Neural progenitor cell (in vitro differentiated cells): ENCODE measurements around the gene BAG1. TPM values are rescaled to one million over a fixed set of nuclear protein-coding genes. Genes with fewer than 3 reads are reported as not detected.
A peak's percentile ranks its signal among the peaks of the same experiment; 100 is the strongest.

Experiments used
- DNase-seq: peaks from one replicate; pipeline ENCODE4 v3.0.0-alpha.2; 2016; ENCODE audit warnings: low spot score
- H2AFZ ChIP-seq: fragments of 200-600 bp; sonication (generic); replicated peaks from 2 replicates; pipeline ENCODE4 v1.6.1; 2016; ENCODE audit warnings: antibody characterized with exemption
- H3F3A ChIP-seq: fragments of 200-600 bp; sonication (generic); 2 replicates; pipeline ENCODE4 v1.6.1; 2016; ENCODE audit warnings: antibody characterized with exemption, low read depth
- H3K27ac ChIP-seq: fragments of 200-600 bp; sonication (generic); 2 replicates; pipeline ENCODE4 v1.5.1; 2016; ENCODE audit warnings: mild to moderate bottlenecking
- H3K27me3 ChIP-seq: fragments of 200-600 bp; sonication (generic); 2 replicates; pipeline ENCODE4 v1.6.1; 2016; ENCODE audit warnings: mild to moderate bottlenecking, moderate library complexity
- H3K36me3 ChIP-seq: fragments of 200-600 bp; sonication (generic); 2 replicates; pipeline ENCODE4 v1.5.1; 2016
- H3K4me1 ChIP-seq: fragments of 200-600 bp; sonication (generic); 2 replicates; pipeline ENCODE4 v1.6.1; 2016; ENCODE audit warnings: mixed run types
- H3K4me2 ChIP-seq: fragments of 200-600 bp; sonication (generic); 2 replicates; pipeline ENCODE4 v1.6.1; 2016
- H3K4me3 ChIP-seq: fragments of 200-600 bp; sonication (generic); 2 replicates; pipeline ENCODE4 v1.5.1; 2016
- H3K79me2 ChIP-seq: fragments of 200-600 bp; sonication (generic); 2 replicates; pipeline ENCODE4 v1.6.1; 2016; ENCODE audit warnings: low read depth
- H3K9ac ChIP-seq: fragments of 200-600 bp; sonication (generic); 2 replicates; pipeline ENCODE4 v1.6.1; 2016
- H3K9me3 ChIP-seq: fragments of 200-600 bp; sonication (generic); 2 replicates; pipeline ENCODE4 v1.5.1; 2016; ENCODE audit warnings: low read depth
- H4K20me1 ChIP-seq: fragments of 200-600 bp; sonication (generic); 2 replicates; pipeline ENCODE4 v1.6.1; 2016; ENCODE audit warnings: low read depth
- H3K27ac Mint-ChIP-seq: 3 replicates; pipeline ENCODE4 v1.8.0; 2021; ENCODE audit warnings: mixed read lengths
- H3K27me3 Mint-ChIP-seq: 2 replicates; pipeline ENCODE4 v1.8.0; 2022; ENCODE audit warnings: low read depth, mild to moderate bottlenecking, inconsistent platforms, moderate library complexity, mixed read lengths; ENCODE audit not compliant: insufficient read depth
- H3K36me3 Mint-ChIP-seq: 3 replicates; pipeline ENCODE4 v1.8.0; 2021; ENCODE audit warnings: mixed read lengths
- H3K4me1 Mint-ChIP-seq: 3 replicates; pipeline ENCODE4 v1.8.0; 2021; ENCODE audit warnings: mixed read lengths
- H3K4me3 Mint-ChIP-seq: 3 replicates; pipeline ENCODE4 v1.8.0; 2021; ENCODE audit warnings: mild to moderate bottlenecking, moderate library complexity, mixed read lengths
- H3K9me3 Mint-ChIP-seq: 3 replicates; pipeline ENCODE4 v1.8.0; 2020; ENCODE audit warnings: mixed read lengths
- EZH2 ChIP-seq: fragments of 200-600 bp; sonication (generic); IDR thresholded peaks from 2 replicates; pipeline ENCODE4 v1.6.1; 2017; ENCODE audit warnings: antibody characterized with exemption, mild to moderate bottlenecking, moderate library complexity
- EZH2phosphoT487 ChIP-seq: fragments of 200-600 bp; sonication (generic); IDR thresholded peaks from 2 replicates; pipeline ENCODE4 v1.6.1; 2017; ENCODE audit warnings: antibody characterized with exemption
- total RNA-seq: library from RNA; depleted of rRNA; stranded (reverse); fragments of >200 nt; gene quantifications from 2 replicates; pipeline ENCODE4 v1.2.3, GENCODE V29; 2015; ENCODE audit warnings: low replicate concordance
- TF ChIP-seq, protein P1 (sequence below): fragments of 200-600 bp; sonication (generic); IDR thresholded peaks from 2 replicates; pipeline ENCODE4 v1.5.1; 2017; ENCODE audit warnings: antibody characterized with exemption, mild to moderate bottlenecking

Gene BAG1
- total RNA-seq, 1 donor from 2014 or later: 44.3 TPM

DNA sequence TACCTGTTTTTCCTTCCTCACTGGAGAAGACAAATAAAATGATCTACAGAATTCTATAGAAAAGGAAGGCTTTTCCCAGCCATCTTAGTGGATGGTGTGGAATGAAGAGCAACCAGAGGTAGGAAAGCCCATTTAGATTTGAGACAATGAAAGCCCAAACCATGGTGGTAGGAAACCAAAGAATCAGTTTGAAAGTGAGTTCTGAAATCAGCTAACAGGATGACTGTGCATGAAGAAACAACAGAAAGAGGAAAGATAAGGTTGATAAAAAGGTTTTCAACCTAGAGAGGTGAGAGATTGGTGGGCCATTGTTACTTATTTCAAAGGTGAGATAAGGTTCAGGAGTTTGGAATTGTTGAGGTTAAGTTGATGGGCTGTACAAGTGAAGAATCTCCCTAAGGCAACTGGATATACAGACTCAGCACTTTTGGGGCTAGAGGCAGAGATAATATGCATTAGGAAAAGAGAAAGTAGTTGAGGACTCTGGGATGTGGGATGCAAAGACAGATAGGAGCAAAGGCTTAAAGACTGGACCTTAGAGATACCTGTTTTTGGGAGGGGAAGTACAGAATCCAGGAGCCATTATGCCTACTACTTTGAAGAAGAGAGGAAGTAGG, 2.8 kb upstream of the BAG1 start:
- Histone ChIP-seq H2AFZ (no peak overlapping the region), H4K20me1 (no peaks in the 10 kb centered on the region), H3K9ac (no peak overlapping the region), H3K9me3 (no peaks in the 10 kb centered on the region), H3K79me2 (peaks cover 40% of the 10 kb centered on the region), H3K4me3 (no peak overlapping the region), H3F3A (no peaks in the 10 kb centered on the region), H3K27me3 (no peaks in the 10 kb centered on the region), H3K36me3 (peaks cover 4% of the 10 kb centered on the region), H3K4me1 (peaks cover 14% of the 10 kb centered on the region), H3K4me2 (no peak overlapping the region), H3K27ac (no peak overlapping the region)
- Mint-ChIP-seq H3K27me3 (peaks cover 2% of the 10 kb centered on the region), H3K27ac (no peak overlapping the region), H3K4me1 (peaks cover 19% of the 10 kb centered on the region), H3K36me3 (peaks cover 14% of the 10 kb centered on the region), H3K4me3 (no peak overlapping the region), H3K9me3 (no peaks in the 10 kb centered on the region)
- TF ChIP-seq EZH2phosphoT487 (no peak), EZH2 (no peak)
- TF ChIP-seq, protein P1, sequence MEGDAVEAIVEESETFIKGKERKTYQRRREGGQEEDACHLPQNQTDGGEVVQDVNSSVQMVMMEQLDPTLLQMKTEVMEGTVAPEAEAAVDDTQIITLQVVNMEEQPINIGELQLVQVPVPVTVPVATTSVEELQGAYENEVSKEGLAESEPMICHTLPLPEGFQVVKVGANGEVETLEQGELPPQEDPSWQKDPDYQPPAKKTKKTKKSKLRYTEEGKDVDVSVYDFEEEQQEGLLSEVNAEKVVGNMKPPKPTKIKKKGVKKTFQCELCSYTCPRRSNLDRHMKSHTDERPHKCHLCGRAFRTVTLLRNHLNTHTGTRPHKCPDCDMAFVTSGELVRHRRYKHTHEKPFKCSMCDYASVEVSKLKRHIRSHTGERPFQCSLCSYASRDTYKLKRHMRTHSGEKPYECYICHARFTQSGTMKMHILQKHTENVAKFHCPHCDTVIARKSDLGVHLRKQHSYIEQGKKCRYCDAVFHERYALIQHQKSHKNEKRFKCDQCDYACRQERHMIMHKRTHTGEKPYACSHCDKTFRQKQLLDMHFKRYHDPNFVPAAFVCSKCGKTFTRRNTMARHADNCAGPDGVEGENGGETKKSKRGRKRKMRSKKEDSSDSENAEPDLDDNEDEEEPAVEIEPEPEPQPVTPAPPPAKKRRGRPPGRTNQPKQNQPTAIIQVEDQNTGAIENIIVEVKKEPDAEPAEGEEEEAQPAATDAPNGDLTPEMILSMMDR: no peak
- no peak for DNase-seq

- no peak overlapping the region for H3K27ac ChIP-seq
These were observed 830 bp upstream of the BAG1 start for GRCh38 chr9:33265211-33265865.

GRCh38 chr9:33264003-33264472, 470 bp downstream of the BAG1 start:
- H3K4me2 ChIP-seq: peak overlapping the region; percentile 86
- H3K36me3 Mint-ChIP-seq: peaks cover 16% of the 10 kb centered on the region
- no peaks in the 10 kb centered on the region for H3F3A ChIP-seq
- H3K4me3 Mint-ChIP-seq: peak overlapping the region; percentile 93
- peak overlapping the region; percentile 71 for H3K4me3 ChIP-seq
- H3K27ac ChIP-seq: no peak overlapping the region
- H3K27me3 ChIP-seq: no peaks in the 10 kb centered on the region
- H3K9me3 ChIP-seq: no peaks in the 10 kb centered on the region
- peak overlapping the region; percentile 2 for H3K27ac Mint-ChIP-seq
- peaks cover 15% of the 10 kb centered on the region for H3K36me3 ChIP-seq
- TF ChIP-seq EZH2 (no peak), EZH2phosphoT487 (no peak)
- TF ChIP-seq, protein P1: no peak
- peaks cover 14% of the 10 kb centered on the region for H3K4me1 ChIP-seq
- H3K79me2 ChIP-seq: peaks cover 40% of the 10 kb centered on the region
- H3K9me3 Mint-ChIP-seq: no peaks in the 10 kb centered on the region
- H2AFZ ChIP-seq: peak overlapping the region; percentile 85
- H3K4me1 Mint-ChIP-seq: peaks cover 19% of the 10 kb centered on the region
- H3K27me3 Mint-ChIP-seq: peaks cover 2% of the 10 kb centered on the region
- H4K20me1 ChIP-seq: no peaks in the 10 kb centered on the region
- no peak for DNase-seq
- H3K9ac ChIP-seq: peak overlapping the region; percentile 53

More at GRCh38 chr9:33265211-33265865, 830 bp upstream of the BAG1 start:
- H4K20me1 ChIP-seq: no peaks in the 10 kb centered on the region
- no peak for DNase-seq
- H3K27ac Mint-ChIP-seq: no peak overlapping the region
- no peaks in the 10 kb centered on the region for H3F3A ChIP-seq
- H3K4me2 ChIP-seq: peak overlapping the region; percentile 93
- no peaks in the 10 kb centered on the region for H3K27me3 ChIP-seq
- H3K4me1 Mint-ChIP-seq: peaks cover 19% of the 10 kb centered on the region
- peaks cover 14% of the 10 kb centered on the region for H3K4me1 ChIP-seq
- peak overlapping the region; percentile 88 for H3K9ac ChIP-seq
- no peaks in the 10 kb centered on the region for H3K9me3 ChIP-seq
- peak overlapping the region; percentile 71 for H3K4me3 ChIP-seq
- H2AFZ ChIP-seq: peak overlapping the region; percentile 11
- peaks cover 40% of the 10 kb centered on the region for H3K79me2 ChIP-seq
- no peak for TF ChIP-seq EZH2
- TF ChIP-seq, protein P1: no peak
- no peak for TF ChIP-seq EZH2phosphoT487
- H3K27me3 Mint-ChIP-seq: peaks cover 2% of the 10 kb centered on the region
- peaks cover 14% of the 10 kb centered on the region for H3K36me3 ChIP-seq
- no peaks in the 10 kb centered on the region for H3K9me3 Mint-ChIP-seq
- peak overlapping the region; percentile 89 for H3K4me3 Mint-ChIP-seq
- peaks cover 14% of the 10 kb centered on the region for H3K36me3 Mint-ChIP-seq
